ENCODE results near the gene RHOBTB1.

The RHOBTB1 gene

GRCh38 chr10:60942134-60942787 is 1.7 kb downstream of the RHOBTB1 start:
- DNase-seq (ENCODE audit: low read depth) = no peak

- no peak for DNase-seq (ENCODE audit: low read depth)
Observed at GRCh38 chr10:60940446-60940845, 3.5 kb downstream of the RHOBTB1 start.

- DNase-seq (ENCODE audit: low read depth) = peak; percentile 89
Observed at GRCh38 chr10:60937784-60938654, 6.0 kb downstream of the RHOBTB1 start.

- DNase-seq (ENCODE audit: low read depth) = no peak
Observed at GRCh38 chr10:60937022-60937421, 7.0 kb downstream of the RHOBTB1 start.

GRCh38 chr10:60934215-60935175 is 9.5 kb downstream of the RHOBTB1 start:
- no peak for DNase-seq (ENCODE audit: low read depth)

GRCh38 chr10:60932756-60933155 is 11.2 kb downstream of the RHOBTB1 start:
- DNase-seq (ENCODE audit: low read depth) = no peak

- no peak for DNase-seq (ENCODE audit: low read depth)
Observed at GRCh38 chr10:60930237-60930636, 13.7 kb downstream of the RHOBTB1 start.

- DNase-seq (ENCODE audit: low read depth) = no peak
Observed at GRCh38 chr10:60921633-60922032, 22.4 kb downstream of the RHOBTB1 start.

GRCh38 chr10:60920479-60920878 is 23.5 kb downstream of the RHOBTB1 start:
- no peak for DNase-seq (ENCODE audit: low read depth)

GRCh38 chr10:60919551-60919950 is 24.4 kb downstream of the RHOBTB1 start:
- no peak for DNase-seq (ENCODE audit: low read depth)

GRCh38 chr10:60917331-60918280 is 26.4 kb downstream of the RHOBTB1 start:
- peak; percentile 61 for DNase-seq (ENCODE audit: low read depth)

- no peak for DNase-seq (ENCODE audit: low read depth)
Observed at GRCh38 chr10:60916025-60916424, 28.0 kb downstream of the RHOBTB1 start.

- DNase-seq (ENCODE audit: low read depth) = peak; percentile 97
Observed at GRCh38 chr10:60914690-60915141, 29.3 kb downstream of the RHOBTB1 start.

GRCh38 chr10:60913657-60914056 is 30.3 kb downstream of the RHOBTB1 start:
- DNase-seq (ENCODE audit: low read depth) = no peak

GRCh38 chr10:60913071-60913470 is 30.9 kb downstream of the RHOBTB1 start:
- no peak for DNase-seq (ENCODE audit: low read depth)

GRCh38 chr10:60911715-60912114 is 32.3 kb downstream of the RHOBTB1 start:
- DNase-seq (ENCODE audit: low read depth) = no peak

GRCh38 chr10:60911216-60911615 is 32.8 kb downstream of the RHOBTB1 start:
- DNase-seq (ENCODE audit: low read depth) = no peak

GRCh38 chr10:60910543-60910942 is 33.4 kb downstream of the RHOBTB1 start:
- no peak for DNase-seq (ENCODE audit: low read depth)

GRCh38 chr10:60908896-60909295 is 35.1 kb downstream of the RHOBTB1 start:
- no peak for DNase-seq (ENCODE audit: low read depth)

GRCh38 chr10:60908031-60908430 is 36.0 kb downstream of the RHOBTB1 start:
- no peak for DNase-seq (ENCODE audit: low read depth)

GRCh38 chr10:60907236-60907635 is 36.7 kb downstream of the RHOBTB1 start:
- DNase-seq (ENCODE audit: low read depth) = no peak

Data from iris pigment epithelial cell (primary cell).